ENCODE measurements around the gene P2RY6.

GRCh38 chr11:73243093-73243485 lies 29.0 kb upstream of the P2RY6 start:
- TF ChIP-seq TBP (IDR thresholded peaks at IDR 0.05; ENCODE audit: low read depth, low read length) (no peak), E2F6 (IDR thresholded peaks at IDR 0.05) (no peak), CTCF (IDR thresholded peaks at IDR 0.05; ENCODE audit: control extremely low read depth in 1 of 3, insufficient read depth in 1 of 3, low read depth in 1 of 3, low read length in 3 of 3) (no peak), SIN3A (conservative IDR thresholded peaks at IDR 0.05 in 1 of 2, IDR thresholded peaks at IDR 0.05 in 1 of 2; ENCODE audit: low read depth in 1 of 2, low read length in 2 of 2) (no peak), POLR2A (IDR thresholded peaks at IDR 0.05; ENCODE audit: control extremely low read depth in 1 of 2, low read depth in 2 of 2, low read length in 2 of 2) (no peak)

Measured in H1 (cell line).